GM23248 (cell line): ENCODE results near the gene DIP2C.
"Not testable (repeated sequence)": the region's sequence is repeated elsewhere in the genome, so short reads cannot be mapped to it uniquely, and the experiment has no call there.

Experiments used
- EZH2 ChIP-seq: fragments of 200-600 bp; sonication (generic); IDR thresholded peaks from 2 replicates; pipeline ENCODE4 v1.6.1; 2018; ENCODE audit warnings: antibody characterized with exemption, mild to moderate bottlenecking; ENCODE audit not compliant: insufficient read depth, poor library complexity, severe bottlenecking
- EZH2phosphoT487 ChIP-seq: fragments of 200-600 bp; sonication (generic); IDR thresholded peaks from 2 replicates; pipeline ENCODE4 v1.6.1; 2018; ENCODE audit warnings: antibody characterized with exemption, moderate library complexity, mild to moderate bottlenecking, low read depth; ENCODE audit not compliant: insufficient read depth

GRCh38 chr10:632155-632806 is 57.2 kb downstream of the DIP2C start:
- not testable (repeated sequence) for TF ChIP-seq EZH2, EZH2phosphoT487
